HAP-1 (cell line): ENCODE data around the gene CLEC12A.

Experiments
- DNase-seq, 2 experiments: peaks; one replicate each; pipeline ENCODE4 v3.0.0-alpha.2; 2016 to 2020; ENCODE audit warnings: low spot score in 2 of 2
- H3K27me3 ChIP-seq: fragments of 250-450 bp; sonication (Bioruptor Pico); 2 replicates; pipeline ENCODE4 v1.5.1; 2020; ENCODE audit warnings: low read depth, mild to moderate bottlenecking, moderate library complexity
- H3K36me3 ChIP-seq: fragments of 250-450 bp; sonication (Bioruptor Pico); replicated peaks from 2 replicates; pipeline ENCODE4 v1.5.1; 2020; ENCODE audit warnings: mild to moderate bottlenecking
- H3K4me1 ChIP-seq: fragments of 250-450 bp; sonication (Bioruptor Pico); 2 replicates; pipeline ENCODE4 v1.5.1; 2020; ENCODE audit warnings: mild to moderate bottlenecking
- H3K4me3 ChIP-seq: fragments of 250-450 bp; sonication (Bioruptor Pico); 2 replicates; pipeline ENCODE4 v1.5.1; 2020; ENCODE audit warnings: mild to moderate bottlenecking, moderate library complexity
- H3K9me3 ChIP-seq: fragments of 250-450 bp; sonication (Bioruptor Pico); 2 replicates; pipeline ENCODE4 v1.5.1; 2020; ENCODE audit warnings: mild to moderate bottlenecking, moderate library complexity
- in situ Hi-C: fragments of 300-500 bp; cut with MboI; formaldehyde crosslinking; loops from 3 replicates; pipeline ENCODE4 v1.14.3; 2020; ENCODE audit warnings: low sequenced_read_pairs, inconsistent platforms, mixed read lengths

Gene CLEC12A

GRCh38 chr12:10031321-10031720 is 60.1 kb downstream of the CLEC12A start:
- Histone ChIP-seq H3K36me3 (no peaks in the 10 kb centered on the region), H3K4me1 (peaks cover 2% of the 10 kb centered on the region; the same call in 1 of the 2 replicates), H3K4me3 (no peak overlapping the region), H3K27me3 (no peaks in the 10 kb centered on the region), H3K9me3 (peaks cover 6% of the 10 kb centered on the region)
- no peak for DNase-seq
- in situ Hi-C loops = loop anchor here (5.0 kb wide), 1 partner anchor 111 kb away; no protein-coding TSS in a partner anchor

- no peak for DNase-seq
- Histone ChIP-seq H3K9me3 (peaks cover 6% of the 10 kb centered on the region), H3K36me3 (no peaks in the 10 kb centered on the region), H3K4me1 (peaks cover 2% of the 10 kb centered on the region; the same call in 1 of the 2 replicates), H3K27me3 (no peaks in the 10 kb centered on the region), H3K4me3 (no peak overlapping the region)
- in situ Hi-C loops = loop anchor here (5.0 kb wide), 1 partner anchor 111 kb away; no protein-coding TSS in a partner anchor
Observed at GRCh38 chr12:10031771-10032175, 60.6 kb downstream of the CLEC12A start.

GRCh38 chr12:10033783-10034545 is 62.8 kb downstream of the CLEC12A start:
- Histone ChIP-seq H3K27me3 (no peaks in the 10 kb centered on the region), H3K4me1 (peaks cover 2% of the 10 kb centered on the region; the same call in 1 of the 2 replicates), H3K36me3 (no peaks in the 10 kb centered on the region), H3K9me3 (peaks cover 6% of the 10 kb centered on the region), H3K4me3 (no peak overlapping the region)
- peak in 1 of 2 experiments; percentile 24 for DNase-seq
- in situ Hi-C loops = loop anchor here (5.0 kb wide), 1 partner anchor 108 kb away; no protein-coding TSS in a partner anchor
